NT2/D1 (cell line): Measurements from ENCODE around the gene RCCD1.

Experiments used
- DNase-seq: peaks from one replicate; pipeline ENCODE4 v3.0.0-alpha.2; 2011; ENCODE audit warnings: low read depth, low spot score
- H3K27me3 ChIP-seq: 2 replicates; pipeline ENCODE4 v1.6.0; 2011; ENCODE audit warnings: mild to moderate bottlenecking; ENCODE audit not compliant: insufficient read length, insufficient read depth
- H3K36me3 ChIP-seq: 2 replicates; pipeline ENCODE4 v1.6.1; 2011; ENCODE audit warnings: mild to moderate bottlenecking, low read length, mixed read lengths; ENCODE audit not compliant: insufficient read depth, insufficient read length
- H3K4me1 ChIP-seq: 2 replicates; pipeline ENCODE4 v1.5.1; 2011; ENCODE audit not compliant: insufficient read depth, insufficient read length
- H3K4me3 ChIP-seq: 2 replicates; pipeline ENCODE4 v1.5.1; 2011; ENCODE audit warnings: low read depth; ENCODE audit not compliant: insufficient read length
- H3K9ac ChIP-seq: 2 replicates; pipeline ENCODE4 v1.6.0; 2011; ENCODE audit warnings: low read depth; ENCODE audit not compliant: insufficient read length
- H3K9me3 ChIP-seq: 2 replicates; pipeline ENCODE4 v1.5.1; 2011; ENCODE audit warnings: mild to moderate bottlenecking, low read length; ENCODE audit not compliant: insufficient read depth
- SUZ12 ChIP-seq: IDR thresholded peaks from 2 replicates; pipeline ENCODE4 v1.6.1; 2011; ENCODE audit not compliant: insufficient read length, insufficient read depth; ENCODE audit errors: extremely low read depth
- YY1 ChIP-seq: IDR thresholded peaks from 2 replicates; pipeline ENCODE4 v1.6.1; 2011; ENCODE audit not compliant: insufficient read length, insufficient read depth
- ZNF274 ChIP-seq: IDR thresholded peaks from 2 replicates; pipeline ENCODE4 v1.6.1; 2011; ENCODE audit warnings: mild to moderate bottlenecking, low read depth, low read length

Gene RCCD1

DNA sequence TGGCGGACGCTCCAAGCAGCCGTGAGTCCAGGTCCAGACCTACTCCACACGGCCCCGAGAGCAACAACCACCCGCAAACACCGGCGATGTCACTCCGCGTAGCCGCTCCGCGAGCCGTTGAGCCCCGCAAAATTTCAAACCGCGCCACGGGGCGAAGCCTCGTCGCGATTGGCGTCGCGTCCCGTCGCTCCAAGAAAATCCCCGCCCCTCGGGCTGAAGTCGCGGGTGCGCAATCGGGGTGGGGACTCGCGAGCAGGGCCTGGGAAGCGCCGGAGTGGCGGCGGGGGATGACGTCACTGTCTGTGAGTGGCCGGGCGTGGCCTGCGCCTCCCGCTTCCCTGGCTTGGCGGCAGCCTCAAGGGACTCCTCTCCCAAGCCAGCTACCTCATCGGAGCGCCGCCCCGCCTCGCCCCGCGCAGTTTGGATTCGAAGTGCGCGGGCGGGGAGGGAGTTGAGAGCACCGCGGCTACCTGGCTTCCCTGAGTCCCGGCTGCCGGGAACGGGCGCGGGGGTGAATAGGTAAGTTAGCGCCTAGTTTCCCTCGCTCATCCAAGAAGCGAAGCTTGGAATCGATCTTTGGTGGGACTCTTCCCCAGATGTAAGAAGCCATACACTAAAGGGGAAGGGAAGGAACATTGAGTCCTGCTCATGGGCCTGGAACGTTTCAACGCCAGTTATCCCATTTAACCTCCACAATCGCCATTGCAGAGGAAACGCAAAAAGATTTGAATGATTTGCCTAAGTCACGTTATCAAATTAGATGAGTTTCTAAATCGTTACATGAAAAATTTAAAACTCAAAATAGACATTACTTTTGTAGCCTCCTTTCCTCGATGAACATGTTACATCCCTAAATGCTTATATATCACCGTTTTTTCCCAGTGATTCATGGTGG, 40.0 kb downstream of the RCCD1 start, which contains the start of gene PRC1:
Gene PRC1 (minus strand): TSS at position 119 of the 895 bp plus-strand sequence. CDS start 118 bp downstream, at position 1.
- TF ChIP-seq ZNF274 = no peak
- no peak for TF ChIP-seq YY1
- no peak for TF ChIP-seq SUZ12
- H3K4me3 ChIP-seq = peak within 1 kb of the TSS; percentile 95
- no peaks in the 10 kb centered on the region for H3K27me3 ChIP-seq
- peak within 1 kb of the TSS; percentile 96 for H3K9ac ChIP-seq
- peak; percentile 99 for DNase-seq
- peaks cover 32% of the 10 kb centered on the region for H3K36me3 ChIP-seq
- H3K4me1 ChIP-seq = peaks cover 3% of the 10 kb centered on the region
- H3K9me3 ChIP-seq = no peaks in the 10 kb centered on the region

DNA sequence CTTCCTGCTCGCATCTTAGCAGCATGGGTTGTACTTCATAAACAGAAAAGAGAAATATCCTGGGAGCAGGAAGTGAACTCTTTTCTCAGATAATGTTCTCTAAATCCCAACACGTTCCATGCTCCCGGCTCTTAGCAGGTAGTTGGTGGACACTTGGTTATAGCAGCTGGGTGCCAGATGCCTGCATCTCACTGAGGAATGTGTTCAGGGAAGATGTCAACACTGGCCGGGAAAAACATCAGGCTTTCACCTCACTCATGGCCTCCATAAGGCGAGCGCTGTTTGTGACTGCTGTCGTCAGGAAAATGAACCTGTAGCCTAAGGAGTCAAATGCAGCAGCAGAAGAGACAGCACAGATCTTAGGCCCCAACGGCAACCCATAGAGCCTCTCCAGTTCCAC, 44.1 kb downstream of the RCCD1 start:
- TF ChIP-seq ZNF274 (no peak), SUZ12 (no peak), YY1 (no peak)
- no peaks in the 10 kb centered on the region for H3K4me1 ChIP-seq
- H3K9ac ChIP-seq = no peak overlapping the region
- no peaks in the 10 kb centered on the region for H3K27me3 ChIP-seq
- no peaks in the 10 kb centered on the region for H3K9me3 ChIP-seq
- peaks cover 66% of the 10 kb centered on the region for H3K36me3 ChIP-seq
- no peak overlapping the region for H3K4me3 ChIP-seq
- no peak for DNase-seq

DNA sequence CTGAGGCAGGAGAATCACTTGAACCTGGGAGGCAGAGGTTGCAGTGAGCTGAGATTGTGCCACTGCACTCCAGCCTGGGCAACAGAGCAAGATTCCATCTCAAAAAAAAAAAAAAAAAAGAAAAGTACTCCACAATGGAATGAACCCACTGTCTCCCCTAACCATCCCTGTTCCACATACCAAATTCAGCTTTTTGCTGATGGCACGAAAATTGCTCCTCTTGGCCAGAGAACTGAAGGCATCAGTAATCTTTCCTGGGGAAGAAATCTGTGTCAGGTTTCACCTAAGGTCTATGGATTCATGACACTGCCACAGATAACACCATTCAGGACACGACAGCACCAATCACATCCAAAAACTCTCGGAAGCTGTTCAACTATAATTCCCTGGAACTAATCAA, 46.5 kb downstream of the RCCD1 start:
- Histone ChIP-seq H3K27me3 (no peaks in the 10 kb centered on the region), H3K9ac (no peak overlapping the region), H3K36me3 (peaks cover 87% of the 10 kb centered on the region), H3K9me3 (no peaks in the 10 kb centered on the region), H3K4me1 (no peaks in the 10 kb centered on the region), H3K4me3 (no peak overlapping the region)
- TF ChIP-seq YY1 (no peak), SUZ12 (no peak), ZNF274 (no peak)
- no peak for DNase-seq

DNA sequence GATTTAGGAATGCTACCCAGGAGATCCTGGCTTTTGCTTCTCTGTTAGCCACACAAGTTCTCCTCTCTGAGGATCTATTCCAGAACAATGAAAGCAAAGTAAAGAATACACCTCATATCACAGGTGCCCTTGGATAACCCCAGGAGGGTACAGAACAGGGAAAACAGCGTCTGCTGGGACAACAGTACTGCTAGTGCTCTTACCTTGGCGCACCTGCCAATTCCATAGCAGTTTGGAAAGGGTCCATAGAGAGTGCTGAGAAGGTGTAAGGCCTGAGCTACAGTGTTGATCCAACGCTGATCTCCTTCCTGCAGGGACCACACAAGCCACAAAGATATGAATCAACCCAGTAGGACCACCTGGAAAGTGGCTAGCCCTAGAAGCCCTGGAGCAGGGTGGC, 52.6 kb downstream of the RCCD1 start:
- Histone ChIP-seq H3K27me3 (no peaks in the 10 kb centered on the region), H3K9me3 (no peaks in the 10 kb centered on the region), H3K4me1 (no peaks in the 10 kb centered on the region), H3K4me3 (no peak overlapping the region), H3K36me3 (peaks cover 84% of the 10 kb centered on the region), H3K9ac (no peak overlapping the region)
- no peak for TF ChIP-seq SUZ12
- TF ChIP-seq ZNF274 = no peak
- TF ChIP-seq YY1 = no peak
- no peak for DNase-seq
